HepG2 (cell line): ENCODE results near the gene ARRDC1. TPM values are rescaled to one million over a fixed set of nuclear protein-coding genes. Genes with fewer than 3 reads are reported as not detected.

ENCODE experiments used
- ARNT2 ChIP-seq: sonication (generic); formaldehyde crosslinking; IDR thresholded peaks from 2 replicates; pipeline ENCODE4 v1.8.0; 2022; ENCODE audit warnings: mild to moderate bottlenecking, low read depth, missing genetic modification reagents, moderate library complexity
- CC2D1A ChIP-seq: sonication (generic); formaldehyde crosslinking; IDR thresholded peaks from 2 replicates; pipeline ENCODE4 v1.8.1; 2023; ENCODE audit warnings: mild to moderate bottlenecking, missing genetic modification reagents
- DRAP1 ChIP-seq: IDR thresholded peaks from 2 replicates; pipeline ENCODE4 v1.6.1; 2016; ENCODE audit warnings: missing genetic modification reagents, missing compliant biosample characterization
- ELF3 ChIP-seq: IDR thresholded peaks from 2 replicates; pipeline ENCODE4 v1.6.1; 2016; ENCODE audit warnings: missing genetic modification reagents, missing compliant biosample characterization
- JDP2 ChIP-seq: sonication (generic); formaldehyde crosslinking; IDR thresholded peaks from 2 replicates; pipeline ENCODE4 v1.8.1; 2022; ENCODE audit warnings: missing genetic modification reagents, borderline replicate concordance
- KAT2B ChIP-seq: fragments of 150-350 bp; IDR thresholded peaks from 2 replicates; pipeline ENCODE4 v1.6.1; 2014; ENCODE audit warnings: low read depth, low read length, borderline replicate concordance
- NFRKB ChIP-seq: fragments of 450-650 bp; IDR thresholded peaks from 2 replicates; pipeline ENCODE4 v1.6.1; 2017
- SKIL ChIP-seq: sonication (generic); formaldehyde crosslinking; IDR thresholded peaks from 2 replicates; pipeline ENCODE4 v1.8.0; 2022; ENCODE audit warnings: missing genetic modification reagents, mild to moderate bottlenecking, moderate library complexity, borderline replicate concordance
- SRSF4 ChIP-seq: fragments of 200-400 bp; formaldehyde crosslinking; IDR thresholded peaks from one replicate; pipeline ENCODE4 v1.6.1; 2018; ENCODE audit warnings: mild to moderate bottlenecking, low read depth, low read length, moderate library complexity; ENCODE audit not compliant: poor library complexity, severe bottlenecking
- ZBTB26 ChIP-seq: IDR thresholded peaks from 2 replicates; pipeline ENCODE4 v1.6.1; 2016; ENCODE audit warnings: missing compliant biosample characterization, missing genetic modification reagents, borderline replicate concordance
- ZBTB40 ChIP-seq, 2 experiments: fragments of 450-650 bp in 1 of 2; sonication (generic) in 1 of 2; formaldehyde crosslinking in 1 of 2; IDR thresholded peaks; 2 replicates each; pipeline versions ENCODE4 v1.6.1 to v1.8.0; 2016 to 2022; ENCODE audit warnings: antibody characterized with exemption in 1 of 2, mild to moderate bottlenecking in 1 of 2, missing genetic modification reagents in 1 of 2
- ZNF317 ChIP-seq: sonication (generic); formaldehyde crosslinking; IDR thresholded peaks from 2 replicates; pipeline ENCODE4 v1.5.0; 2020; ENCODE audit warnings: mild to moderate bottlenecking, missing genetic modification reagents
- ZNF430 ChIP-seq: sonication (generic); formaldehyde crosslinking; IDR thresholded peaks from 2 replicates; pipeline ENCODE4 v1.9.0; 2021; ENCODE audit warnings: mild to moderate bottlenecking, missing genetic modification reagents
- ZNF619 ChIP-seq: sonication (generic); formaldehyde crosslinking; IDR thresholded peaks from 2 replicates; pipeline ENCODE4 v1.4.0; 2020; ENCODE audit warnings: mild to moderate bottlenecking, missing genetic modification reagents
- ZNF879 ChIP-seq: sonication (generic); formaldehyde crosslinking; IDR thresholded peaks from 2 replicates; pipeline ENCODE4 v1.8.1; 2023; ENCODE audit warnings: missing genetic modification reagents
- polyA plus RNA-seq, 8 experiments: library from polyadenylated mRNA; depleted of rRNA in 3 of 8; stranded (reverse) in 7 of 8; unstranded in 1 of 8; fragments of >200 nt; fragmentation: Illumina TruSeq in 4 of 8; extraction: Trizol in 4 of 8; gene quantifications; 2 replicates each; pipeline versions ENCODE4 v1.2.1 to v1.2.3, GENCODE V29; 2011 to 2016; ENCODE audit warnings: low read depth in 4 of 8, missing spikeins in 1 of 8, mixed read lengths in 1 of 8; ENCODE audit not compliant: insufficient read depth in 1 of 8
- total RNA-seq, 5 experiments: library from RNA; depleted of rRNA; stranded (reverse); fragments of >200 nt; fragmentation: Illumina TruSeq; extraction: Trizol; gene quantifications; 2 replicates each; pipeline ENCODE4 v1.2.3, GENCODE V29; 2016; ENCODE audit warnings: low read depth in 1 of 5

ARRDC1 gene
- total and polyA plus RNA-seq, 2 of the 13 experiments (the other 11 are each of a cell fraction or from before 2014, with no cell fraction given): 21.7 to 44.4 TPM

- TF ChIP-seq SRSF4 (no peak), ZNF430 (CRISPR knock-in tag) (no peak), JDP2 (CRISPR knock-in tag) (no peak), NFRKB (no peak), ZNF317 (CRISPR knock-in tag) (no peak), KAT2B (no peak), ELF3 (CRISPR knock-in tag) (peak; percentile 30; the same call in 1 of the 2 replicates), ARNT2 (no peak), DRAP1 (CRISPR knock-in tag) (no peak), ZBTB26 (CRISPR knock-in tag) (no peak; the same call in 1 of the 2 replicates), SKIL (no peak), ZBTB40 (IDR thresholded peaks at IDR 0.05) (no peak), ZBTB40 (CRISPR knock-in tag; IDR thresholded peaks at IDR 0.05) (peak; percentile 36; the same call in 1 of the 2 replicates), ZNF879 (CRISPR knock-in tag) (no peak), CC2D1A (CRISPR knock-in tag) (no peak), ZNF619 (CRISPR knock-in tag) (no peak)
These were observed 12.9 kb downstream of the ARRDC1 start, which contains the start of gene EHMT1 (continued) for GRCh38 chr9:137618105-137619067.
